Measurements from ENCODE around the gene USP20.
A peak's percentile ranks its signal among the peaks of the same experiment; 100 is the strongest.

Gene USP20

DNA sequence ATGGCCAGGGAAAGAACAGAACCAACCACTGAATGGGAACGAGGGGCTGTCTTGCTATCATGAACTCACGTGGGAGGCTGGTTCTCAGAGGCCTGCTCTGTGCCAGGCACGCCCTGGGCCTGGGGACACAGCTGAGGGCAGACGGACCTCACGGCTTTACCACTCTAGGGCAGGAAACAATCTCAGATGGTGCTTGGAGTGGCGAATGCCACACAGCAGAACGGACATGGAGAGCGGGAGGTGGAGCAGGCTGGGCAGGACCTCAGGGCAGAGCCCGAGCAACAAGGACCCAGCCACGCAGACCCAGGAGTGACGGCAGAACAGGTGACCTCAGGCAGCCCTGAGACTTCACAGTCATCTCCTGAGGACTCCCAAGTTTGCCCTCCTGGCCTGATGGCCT, 20.0 kb upstream of the USP20 start:
- Histone ChIP-seq H3K4me2 (no peak overlapping the region), H3K36me3 (ENCODE audit: insufficient read depth) (0 out of 2 replicates have a peak, but pooled peaks cover 4% of the 10 kb centered on the region), H4K20me1 (ENCODE audit: insufficient read depth) (no peaks in the 10 kb centered on the region), H3K9ac (no peak overlapping the region), H3K27me3 (ENCODE audit: insufficient read depth, low read depth) (no peaks in the 10 kb centered on the region), H3K4me1 (ENCODE audit: low read depth, poor library complexity, severe bottlenecking) (no peaks in the 10 kb centered on the region), H3K4me3 (IDR thresholded peaks at IDR 0.05; ENCODE audit: insufficient read depth, low read depth, low read length) (no peak overlapping the region), H2AFZ (ENCODE audit: low read depth) (no peak overlapping the region), H3K79me2 (ENCODE audit: insufficient read depth, low read depth) (no peaks in the 10 kb centered on the region), H3K27ac (no peak overlapping the region)
- TF ChIP-seq, protein P1, sequence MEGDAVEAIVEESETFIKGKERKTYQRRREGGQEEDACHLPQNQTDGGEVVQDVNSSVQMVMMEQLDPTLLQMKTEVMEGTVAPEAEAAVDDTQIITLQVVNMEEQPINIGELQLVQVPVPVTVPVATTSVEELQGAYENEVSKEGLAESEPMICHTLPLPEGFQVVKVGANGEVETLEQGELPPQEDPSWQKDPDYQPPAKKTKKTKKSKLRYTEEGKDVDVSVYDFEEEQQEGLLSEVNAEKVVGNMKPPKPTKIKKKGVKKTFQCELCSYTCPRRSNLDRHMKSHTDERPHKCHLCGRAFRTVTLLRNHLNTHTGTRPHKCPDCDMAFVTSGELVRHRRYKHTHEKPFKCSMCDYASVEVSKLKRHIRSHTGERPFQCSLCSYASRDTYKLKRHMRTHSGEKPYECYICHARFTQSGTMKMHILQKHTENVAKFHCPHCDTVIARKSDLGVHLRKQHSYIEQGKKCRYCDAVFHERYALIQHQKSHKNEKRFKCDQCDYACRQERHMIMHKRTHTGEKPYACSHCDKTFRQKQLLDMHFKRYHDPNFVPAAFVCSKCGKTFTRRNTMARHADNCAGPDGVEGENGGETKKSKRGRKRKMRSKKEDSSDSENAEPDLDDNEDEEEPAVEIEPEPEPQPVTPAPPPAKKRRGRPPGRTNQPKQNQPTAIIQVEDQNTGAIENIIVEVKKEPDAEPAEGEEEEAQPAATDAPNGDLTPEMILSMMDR (conservative IDR thresholded peaks at IDR 0.05; ENCODE audit: low read depth, low read length), result no peak

DNA sequence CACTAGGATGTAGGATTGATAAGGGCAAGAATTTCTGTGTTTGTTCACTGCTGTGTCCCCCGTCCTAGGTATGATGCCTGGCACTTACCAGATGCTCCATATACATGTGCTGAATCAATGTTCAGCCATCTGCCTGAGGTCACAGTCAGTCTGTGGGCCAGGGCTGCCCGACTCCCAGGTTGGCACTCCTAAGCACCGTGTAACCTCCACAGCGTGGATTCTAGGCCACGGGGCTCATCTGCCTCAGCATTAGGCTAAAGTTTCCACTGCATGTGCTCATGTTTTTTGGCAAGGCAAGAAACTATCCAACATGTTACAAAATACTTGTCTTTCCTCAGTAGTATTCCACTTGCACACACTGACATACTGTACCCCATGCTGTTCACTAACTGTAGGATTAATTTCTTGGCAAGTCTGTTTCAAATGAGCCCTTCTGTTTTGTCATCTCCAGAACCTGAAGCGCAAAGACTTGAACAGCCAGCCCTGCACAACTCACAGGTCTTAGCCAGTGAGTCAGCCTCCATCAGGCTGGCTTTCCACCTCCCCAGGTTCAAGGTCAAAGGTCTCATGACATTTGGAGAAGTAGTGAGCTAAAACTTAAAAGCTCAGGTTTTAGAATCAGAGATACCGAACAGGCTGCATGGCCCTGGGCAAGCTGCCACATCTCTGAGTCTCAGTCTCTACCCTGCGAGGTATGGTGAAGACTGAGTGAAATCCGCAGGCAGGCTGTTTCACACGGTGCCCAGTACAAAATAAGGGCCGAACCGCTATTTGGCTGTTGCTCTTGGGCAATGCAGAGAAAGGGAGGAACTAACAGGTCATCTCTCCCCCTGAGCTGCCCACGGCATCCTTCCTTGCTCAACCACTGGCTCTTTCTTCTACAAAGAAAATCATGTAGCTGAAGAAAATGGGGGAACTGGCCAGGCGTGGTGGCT, 18.5 kb upstream of the USP20 start:
- Histone ChIP-seq H3K4me2 (no peak overlapping the region), H3K79me2 (ENCODE audit: insufficient read depth, low read depth) (no peaks in the 10 kb centered on the region), H3K9ac (no peak overlapping the region), H3K27ac (no peak overlapping the region), H3K36me3 (ENCODE audit: insufficient read depth) (0 out of 2 replicates have a peak, but pooled peaks cover 7% of the 10 kb centered on the region), H4K20me1 (ENCODE audit: insufficient read depth) (no peaks in the 10 kb centered on the region), H3K4me1 (ENCODE audit: low read depth, poor library complexity, severe bottlenecking) (no peaks in the 10 kb centered on the region), H3K27me3 (ENCODE audit: insufficient read depth, low read depth) (no peaks in the 10 kb centered on the region), H2AFZ (ENCODE audit: low read depth) (no peak overlapping the region), H3K4me3 (IDR thresholded peaks at IDR 0.05; ENCODE audit: insufficient read depth, low read depth, low read length) (no peak overlapping the region)
- TF ChIP-seq, protein P1 (conservative IDR thresholded peaks at IDR 0.05; ENCODE audit: low read depth, low read length), result no peak

DNA sequence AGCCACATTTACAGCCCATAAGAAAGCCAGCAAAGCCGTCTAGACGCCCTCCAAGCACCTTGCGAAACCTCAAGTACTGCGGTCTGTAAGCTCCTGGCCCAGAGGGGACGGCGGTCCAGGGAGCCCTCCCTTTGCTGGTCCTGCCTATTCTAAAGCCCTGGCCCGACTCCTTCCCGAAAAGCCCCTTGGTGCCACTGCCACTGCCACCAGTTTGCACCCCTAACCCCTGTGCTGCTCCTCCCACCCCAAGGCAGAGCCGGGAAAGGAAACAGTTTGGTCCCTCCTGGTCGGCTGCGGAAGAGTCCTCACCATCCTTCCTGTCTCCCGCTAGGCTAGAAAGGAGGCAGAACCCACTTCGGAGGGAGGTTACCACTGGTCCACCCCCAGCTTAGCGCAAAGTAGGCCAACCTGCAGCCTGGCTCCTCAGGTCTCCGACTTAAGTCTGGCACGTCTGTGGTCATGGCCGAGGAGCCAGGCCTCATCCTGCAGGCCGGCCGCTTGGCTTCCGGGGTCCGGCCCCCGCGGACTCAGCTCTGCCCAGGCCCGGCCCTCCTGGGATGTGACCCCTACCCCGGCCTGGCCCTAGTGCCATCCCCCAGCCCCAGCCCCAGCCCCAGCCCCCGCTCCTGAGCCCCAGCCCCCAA, 12.2 kb upstream of the USP20 start:
- Histone ChIP-seq H3K4me2 (peak overlapping the region; percentile 57; the same call in 1 of the 2 replicates), H3K27me3 (ENCODE audit: insufficient read depth, low read depth) (no peaks in the 10 kb centered on the region), H3K79me2 (ENCODE audit: insufficient read depth, low read depth) (peaks cover 10% of the 10 kb centered on the region), H3K9ac (no peak overlapping the region), H3K4me1 (ENCODE audit: low read depth, poor library complexity, severe bottlenecking) (peaks cover 3% of the 10 kb centered on the region), H4K20me1 (ENCODE audit: insufficient read depth) (no peaks in the 10 kb centered on the region), H3K4me3 (IDR thresholded peaks at IDR 0.05; ENCODE audit: insufficient read depth, low read depth, low read length) (no peak overlapping the region), H2AFZ (ENCODE audit: low read depth) (no peak overlapping the region), H3K36me3 (ENCODE audit: insufficient read depth) (0 out of 2 replicates have a peak, but pooled peaks cover 3% of the 10 kb centered on the region), H3K27ac (no peak overlapping the region)
- TF ChIP-seq, protein P1 (conservative IDR thresholded peaks at IDR 0.05; ENCODE audit: low read depth, low read length), result no peak

DNA sequence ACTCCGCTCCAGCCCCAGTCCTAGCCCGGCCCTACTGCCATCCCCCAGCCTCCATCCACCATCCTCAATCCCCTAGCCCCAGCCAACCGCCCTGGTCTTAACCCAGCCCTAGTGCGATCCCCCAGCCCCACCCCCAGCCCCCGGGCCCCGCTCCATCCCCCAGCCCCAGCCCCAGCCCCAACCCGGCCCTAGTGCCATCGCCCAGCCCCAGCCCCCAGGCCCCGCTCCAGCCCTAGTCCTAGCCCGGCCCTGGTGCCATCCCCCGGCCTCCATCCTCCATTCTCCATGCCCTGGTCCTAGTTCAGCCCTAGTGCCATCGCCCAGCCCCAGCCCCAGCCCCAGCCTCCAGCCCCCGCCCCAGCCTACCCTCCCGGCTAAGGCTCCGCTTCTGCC, 11.7 kb upstream of the USP20 start:
- H3K9ac ChIP-seq, result peak overlapping the region; percentile 82
- H3K4me1 ChIP-seq (ENCODE audit: low read depth, poor library complexity, severe bottlenecking), result peaks cover 3% of the 10 kb centered on the region
- H4K20me1 ChIP-seq (ENCODE audit: insufficient read depth), result no peaks in the 10 kb centered on the region
- H3K79me2 ChIP-seq (ENCODE audit: insufficient read depth, low read depth), result peaks cover 10% of the 10 kb centered on the region
- TF ChIP-seq, protein P1 (conservative IDR thresholded peaks at IDR 0.05; ENCODE audit: low read depth, low read length), result no peak
- peak overlapping the region; percentile 43 for H3K27ac ChIP-seq
- H3K27me3 ChIP-seq (ENCODE audit: insufficient read depth, low read depth), result no peaks in the 10 kb centered on the region
- H3K4me2 ChIP-seq, result peak overlapping the region; percentile 32; the same call in 1 of the 2 replicates
- H3K36me3 ChIP-seq (ENCODE audit: insufficient read depth), result 0 out of 2 replicates have a peak, but pooled peaks cover 3% of the 10 kb centered on the region
- H3K4me3 ChIP-seq (IDR thresholded peaks at IDR 0.05; ENCODE audit: insufficient read depth, low read depth, low read length), result no peak overlapping the region
- H2AFZ ChIP-seq (ENCODE audit: low read depth), result peak overlapping the region; percentile 66
